ENCODE results near the gene VOPP1.

- TF ChIP-seq CTCF (IDR thresholded peaks at IDR 0.05; ENCODE audit: insufficient read depth, low read length, poor library complexity, severe bottlenecking) (no peak), EZH2phosphoT487 (conservative IDR thresholded peaks at IDR 0.05; ENCODE audit: low read length) (no peak)
Measured at GRCh38 chr7:55476852-55477780, 95.2 kb downstream of the VOPP1 start.
